OCI-LY7 (cell line): ENCODE data around the gene ACVRL1. TPM values are rescaled to one million over a fixed set of nuclear protein-coding genes. Genes with fewer than 3 reads are reported as not detected.

ENCODE experiments used
- Bru-seq: library from RNA; stranded (reverse); fragments of 400-500 nt; gene quantifications from one replicate; lab custom pipeline; 2021; lab: Mats Ljungman, UMichigan
- BruChase-seq, 2 experiments: library from RNA; stranded (reverse); fragments of 400-500 nt; gene quantifications; one replicate each; lab custom pipeline; 2021; lab: Mats Ljungman, UMichigan
- BruUV-seq: library from RNA; stranded (reverse); fragments of 400-500 nt; replicated peaks from 2 replicates; lab custom pipeline; 2021; lab: Mats Ljungman, UMichigan
- CTCF ChIA-PET: fragments of 300-600 bp; sonication (Branson Sonifier 250); formaldehyde crosslinking; loops from one replicate; lab custom pipeline; 2022; ENCODE audit warnings: antibody characterized with exemption; ENCODE audit not compliant: unreplicated experiment; lab: Charles Lee
- POLR2A ChIA-PET: fragments of 300-600 bp; sonication (Branson Sonifier 250); formaldehyde crosslinking; loops from one replicate; lab custom pipeline; 2022; ENCODE audit warnings: antibody characterized with exemption; lab: Charles Lee
- DNase-seq: peaks from one replicate; pipeline ENCODE4 v3.0.0-alpha.2; 2015; ENCODE audit warnings: low spot score
- H2AFZ ChIP-seq: fragments of 200-600 bp; sonication (generic), shearing (Covaris generic); 2 replicates; pipeline ENCODE4 v1.6.1; 2014; ENCODE audit warnings: mild to moderate bottlenecking, antibody characterized with exemption, low read length, moderate library complexity
- H3K27ac ChIP-seq: fragments of 200-600 bp; sonication (generic); 2 replicates; pipeline ENCODE4 v1.5.1; 2014; ENCODE audit warnings: mixed run types, low read depth, mild to moderate bottlenecking, moderate library complexity, low read length, inconsistent platforms; ENCODE audit not compliant: poor library complexity, severe bottlenecking
- H3K36me3 ChIP-seq: fragments of 200-600 bp; sonication (generic); 2 replicates; pipeline ENCODE4 v1.6.1; 2014; ENCODE audit warnings: mild to moderate bottlenecking, antibody characterized with exemption, low read length, moderate library complexity, mixed read lengths; ENCODE audit not compliant: insufficient read depth
- H3K4me1 ChIP-seq: fragments of 200-600 bp; sonication (generic); 2 replicates; pipeline ENCODE4 v1.5.1; 2014; ENCODE audit warnings: mild to moderate bottlenecking, low read length; ENCODE audit not compliant: insufficient read depth, poor library complexity, severe bottlenecking
- H3K4me2 ChIP-seq: fragments of 200-600 bp; sonication (generic); 2 replicates; pipeline ENCODE4 v1.6.1; 2014; ENCODE audit warnings: mild to moderate bottlenecking, low read length
- H3K4me3 ChIP-seq: fragments of 200-600 bp; sonication (generic); 2 replicates; pipeline ENCODE4 v1.5.1; 2014; ENCODE audit warnings: mild to moderate bottlenecking, low read depth, low read length; ENCODE audit not compliant: poor library complexity, severe bottlenecking
- H3K79me2 ChIP-seq: fragments of 200-600 bp; sonication (generic); 2 replicates; pipeline ENCODE4 v1.6.1; 2016; ENCODE audit warnings: low read depth, mild to moderate bottlenecking, low read length, moderate library complexity, mixed read lengths; ENCODE audit not compliant: insufficient read depth
- H3K9me2 ChIP-seq: fragments of 200-600 bp; sonication (generic); 2 replicates; pipeline ENCODE4 v1.6.1; 2016; ENCODE audit warnings: mild to moderate bottlenecking, low read length, mixed read lengths; ENCODE audit not compliant: insufficient read depth
- H3K9me3 ChIP-seq: fragments of 200-600 bp; sonication (generic); 2 replicates; pipeline ENCODE4 v1.6.1; 2014; ENCODE audit warnings: mild to moderate bottlenecking, mixed run types, low read length, mixed read lengths
- H4K20me1 ChIP-seq: fragments of 200-600 bp; sonication (generic); 2 replicates; pipeline ENCODE4 v1.6.1; 2014; ENCODE audit warnings: mild to moderate bottlenecking, antibody characterized with exemption, low read length, moderate library complexity, mixed read lengths; ENCODE audit not compliant: insufficient read depth
- EZH2phosphoT487 ChIP-seq: fragments of 200-600 bp; sonication (generic); IDR thresholded peaks from 2 replicates; pipeline ENCODE4 v1.6.1; 2018; ENCODE audit warnings: low read depth, borderline replicate concordance, mild to moderate bottlenecking, mixed run types, antibody characterized with exemption, low read length, moderate library complexity, mixed read lengths
- intact Hi-C: fragments of 100-400 bp; cut with micrococcal nuclease; formaldehyde crosslinking; loops from one replicate; pipeline ENCODE4 v1.10.0; 2022; ENCODE audit not compliant: unreplicated experiment
- long read RNA-seq: library from polyadenylated mRNA; stranded (forward); transcript quantifications from one replicate; pipeline ENCODE4 v2.0.0, GENCODE V29; 2022
- total RNA-seq, 2 experiments: library from RNA; depleted of rRNA in 1 of 2; stranded (reverse); fragments of >200 nt in 1 of 2; shearing (Covaris generic) in 1 of 2; gene quantifications; 2 replicates each; pipeline ENCODE4 v1.2.3, GENCODE V29; 2014 to 2022
- TF ChIP-seq, protein P1 (sequence below): fragments of 200-600 bp; sonication (generic); conservative IDR thresholded peaks from 2 replicates; pipeline ENCODE4 v1.5.1; 2014; ENCODE audit warnings: mild to moderate bottlenecking, antibody characterized with exemption, low read length, moderate library complexity, mixed read lengths

ACVRL1 gene
- total RNA-seq (2014; rRNA removed; shearing (Covaris generic)), result not detected in 2 replicates
- total RNA-seq (2022), result not detected in 2 replicates
- not detected for Bru-seq, nascent RNA
- not detected for BruChase-seq, experiment 1, labeled RNA remaining after a 6-hour chase
- BruChase-seq, experiment 2, labeled RNA remaining after a 2-hour chase, result not detected
- long read RNA-seq, result 0 reads

- DNase-seq, result no peak
- no TSS peak for BruUV-seq
- Histone ChIP-seq H3K4me1 (no peaks in the 10 kb centered on the region), H3K9me2 (no peaks in the 10 kb centered on the region), H3K36me3 (no peaks in the 10 kb centered on the region), H4K20me1 (no peaks in the 10 kb centered on the region), H2AFZ (no peak within 1 kb of the TSS), H3K27ac (no peak within 1 kb of the TSS), H3K4me3 (no peak within 1 kb of the TSS), H3K9me3 (no peaks in the 10 kb centered on the region), H3K4me2 (no peak within 1 kb of the TSS), H3K79me2 (no peaks in the 10 kb centered on the region)
- POLR2A ChIA-PET, result no interaction called here
- CTCF ChIA-PET, result no interaction called here
- no peak for TF ChIP-seq EZH2phosphoT487
- intact Hi-C loops, result no loop called here
These were observed at the start of gene ACVRL1 for GRCh38 chr12:51907083-51907855. TSS of gene ACVRL1 (plus strand) at chr12:51907504. CDS start at chr12:51912475, 4,971 bp downstream.

DNA sequence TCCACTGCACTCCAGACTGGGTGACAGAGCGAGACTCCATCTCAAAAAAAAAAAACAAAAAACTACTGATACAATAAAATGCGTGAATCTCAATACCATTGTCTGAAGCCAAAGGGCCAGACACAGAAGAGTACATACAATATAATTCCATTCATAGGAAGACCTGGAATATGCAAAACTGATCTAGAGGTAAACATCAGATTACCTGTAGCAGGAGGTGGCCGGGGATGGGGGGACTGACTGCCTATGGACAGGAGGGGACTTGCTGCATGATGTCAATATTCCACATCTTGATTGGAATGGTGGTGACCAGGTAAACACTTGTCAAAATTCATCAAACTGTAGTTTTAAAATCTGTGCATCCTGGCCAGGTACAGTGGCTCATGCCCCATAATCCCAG is 46.3 kb upstream of the ACVRL1 start:
- no peak for DNase-seq
- no TSS peak for BruUV-seq
- Histone ChIP-seq H3K27ac (no peak overlapping the region), H3K9me2 (no peaks in the 10 kb centered on the region), H3K9me3 (no peaks in the 10 kb centered on the region), H3K4me1 (peaks cover 4% of the 10 kb centered on the region), H2AFZ (no peak overlapping the region), H3K79me2 (no peaks in the 10 kb centered on the region), H4K20me1 (no peaks in the 10 kb centered on the region), H3K4me3 (no peak overlapping the region), H3K36me3 (no peaks in the 10 kb centered on the region), H3K4me2 (no peak overlapping the region)
- TF ChIP-seq EZH2phosphoT487, result no peak
- TF ChIP-seq, protein P1, sequence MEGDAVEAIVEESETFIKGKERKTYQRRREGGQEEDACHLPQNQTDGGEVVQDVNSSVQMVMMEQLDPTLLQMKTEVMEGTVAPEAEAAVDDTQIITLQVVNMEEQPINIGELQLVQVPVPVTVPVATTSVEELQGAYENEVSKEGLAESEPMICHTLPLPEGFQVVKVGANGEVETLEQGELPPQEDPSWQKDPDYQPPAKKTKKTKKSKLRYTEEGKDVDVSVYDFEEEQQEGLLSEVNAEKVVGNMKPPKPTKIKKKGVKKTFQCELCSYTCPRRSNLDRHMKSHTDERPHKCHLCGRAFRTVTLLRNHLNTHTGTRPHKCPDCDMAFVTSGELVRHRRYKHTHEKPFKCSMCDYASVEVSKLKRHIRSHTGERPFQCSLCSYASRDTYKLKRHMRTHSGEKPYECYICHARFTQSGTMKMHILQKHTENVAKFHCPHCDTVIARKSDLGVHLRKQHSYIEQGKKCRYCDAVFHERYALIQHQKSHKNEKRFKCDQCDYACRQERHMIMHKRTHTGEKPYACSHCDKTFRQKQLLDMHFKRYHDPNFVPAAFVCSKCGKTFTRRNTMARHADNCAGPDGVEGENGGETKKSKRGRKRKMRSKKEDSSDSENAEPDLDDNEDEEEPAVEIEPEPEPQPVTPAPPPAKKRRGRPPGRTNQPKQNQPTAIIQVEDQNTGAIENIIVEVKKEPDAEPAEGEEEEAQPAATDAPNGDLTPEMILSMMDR, result no peak
- ChIA-PET POLR2A (no interaction called here), CTCF (no interaction called here)
- intact Hi-C loops, result no loop called here

- no peak for TF ChIP-seq EZH2phosphoT487
- TF ChIP-seq, protein P1, result no peak
- H3K79me2 ChIP-seq, result no peaks in the 10 kb centered on the region
- no peaks in the 10 kb centered on the region for H4K20me1 ChIP-seq
- H3K27ac ChIP-seq, result no peak overlapping the region
- no peak for DNase-seq
- no peak overlapping the region for H3K4me3 ChIP-seq
- intact Hi-C loops, result no loop called here
- H2AFZ ChIP-seq, result no peak overlapping the region
- ChIA-PET POLR2A (interaction anchor here (0.6 kb wide), 1 partner anchor 713 kb away, joined by 5 read pairs; no protein-coding TSS in a partner anchor), CTCF (no interaction called here)
- no peaks in the 10 kb centered on the region for H3K9me3 ChIP-seq
- no peaks in the 10 kb centered on the region for H3K36me3 ChIP-seq
- no peaks in the 10 kb centered on the region for H3K9me2 ChIP-seq
- H3K4me1 ChIP-seq, result peaks cover 4% of the 10 kb centered on the region
- H3K4me2 ChIP-seq, result no peak overlapping the region
- BruUV-seq, result no TSS peak
These were observed 44.4 kb upstream of the ACVRL1 start for GRCh38 chr12:51862947-51863346.
